ENCODE measurements around the gene REXO5.

DNA sequence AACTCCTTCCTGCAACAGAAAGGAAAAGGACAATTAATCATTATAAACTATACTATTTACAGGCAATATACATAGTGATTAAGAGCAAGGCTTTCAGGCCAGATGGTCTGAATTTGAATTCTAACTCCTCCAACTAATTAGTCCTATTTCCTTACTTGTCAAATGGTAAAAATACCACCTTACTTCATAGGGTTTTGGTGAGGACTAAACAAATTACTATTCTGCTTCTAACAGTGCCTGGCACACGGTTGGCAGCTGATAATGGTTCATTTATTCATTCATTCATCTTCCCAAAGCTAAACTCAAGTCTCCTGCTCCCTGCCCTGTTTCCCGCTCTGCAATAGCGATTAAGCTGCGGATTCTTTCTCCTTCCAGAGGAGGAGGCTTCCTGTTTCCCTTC is 54.0 kb downstream of the REXO5 start:
- TF ChIP-seq, protein P1, sequence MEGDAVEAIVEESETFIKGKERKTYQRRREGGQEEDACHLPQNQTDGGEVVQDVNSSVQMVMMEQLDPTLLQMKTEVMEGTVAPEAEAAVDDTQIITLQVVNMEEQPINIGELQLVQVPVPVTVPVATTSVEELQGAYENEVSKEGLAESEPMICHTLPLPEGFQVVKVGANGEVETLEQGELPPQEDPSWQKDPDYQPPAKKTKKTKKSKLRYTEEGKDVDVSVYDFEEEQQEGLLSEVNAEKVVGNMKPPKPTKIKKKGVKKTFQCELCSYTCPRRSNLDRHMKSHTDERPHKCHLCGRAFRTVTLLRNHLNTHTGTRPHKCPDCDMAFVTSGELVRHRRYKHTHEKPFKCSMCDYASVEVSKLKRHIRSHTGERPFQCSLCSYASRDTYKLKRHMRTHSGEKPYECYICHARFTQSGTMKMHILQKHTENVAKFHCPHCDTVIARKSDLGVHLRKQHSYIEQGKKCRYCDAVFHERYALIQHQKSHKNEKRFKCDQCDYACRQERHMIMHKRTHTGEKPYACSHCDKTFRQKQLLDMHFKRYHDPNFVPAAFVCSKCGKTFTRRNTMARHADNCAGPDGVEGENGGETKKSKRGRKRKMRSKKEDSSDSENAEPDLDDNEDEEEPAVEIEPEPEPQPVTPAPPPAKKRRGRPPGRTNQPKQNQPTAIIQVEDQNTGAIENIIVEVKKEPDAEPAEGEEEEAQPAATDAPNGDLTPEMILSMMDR (conservative IDR thresholded peaks at IDR 0.05; ENCODE audit: low read depth, low read length): no peak
- TF ChIP-seq EZH2phosphoT487 (IDR thresholded peaks at IDR 0.05; ENCODE audit: borderline replicate concordance, low read length) (no peak), EZH2 (IDR thresholded peaks at IDR 0.05; ENCODE audit: low read length, unreplicated experiment) (no peak)
